SK-N-MC (cell line): Measurements from ENCODE around the gene MIEN1.

ENCODE experiments used
- EZH2 ChIP-seq: fragments of 200-600 bp; sonication (generic); IDR thresholded peaks from one replicate; pipeline ENCODE4 v1.6.1; 2017; ENCODE audit warnings: antibody characterized with exemption
- FOXP2 ChIP-seq: optimal IDR thresholded peaks from 2 replicates; pipeline ENCODE3; 2011; ENCODE audit warnings: mild to moderate bottlenecking, moderate library complexity; ENCODE audit not compliant: insufficient read depth; ENCODE audit errors: extremely low read length, control extremely low read depth
- POLR2AphosphoS5 ChIP-seq: IDR thresholded peaks from 2 replicates; pipeline ENCODE4 v1.6.1; 2012; ENCODE audit warnings: mild to moderate bottlenecking, low read depth, low read length, borderline replicate concordance

GRCh38 chr17:39754958-39755553 lies 24.7 kb upstream of the MIEN1 start:
- TF ChIP-seq POLR2AphosphoS5 (no peak), EZH2 (no peak), FOXP2 (no peak)
